HepG2 (cell line): ENCODE measurements around the gene AUH. TPM values are rescaled to one million over a fixed set of nuclear protein-coding genes. Genes with fewer than 3 reads are reported as not detected.

Experiments
- ATAC-seq: fragments of 200-7000 bp; cut with Tn5 transposase; 3 replicates; pipeline ENCODE4 v1.9.1; 2020; ENCODE audit warnings: mild to moderate bottlenecking, moderate library complexity
- BruUV-seq: library from RNA; stranded (reverse); fragments of 400-500 nt; replicated peaks from 2 replicates; lab custom pipeline; 2021; lab: Mats Ljungman, UMichigan
- CTCF ChIA-PET: fragments of 300-600 bp; formaldehyde crosslinking; extraction: SDS; loops from one replicate; lab custom pipeline; 2021; ENCODE audit warnings: low total read pairs, inconsistent platforms, low intra/inter-chr PET ratio; lab: Yijun Ruan, JAX
- POLR2A ChIA-PET: fragments of 350-600 bp; sonication (Branson Sonifier 250); formaldehyde crosslinking; loops from one replicate; lab custom pipeline; 2020; ENCODE audit warnings: antibody characterized with exemption, inconsistent platforms; lab: Yijun Ruan, JAX
- DNase-seq: peaks from one replicate; pipeline ENCODE4 v3.0.0-alpha.2; 2015; ENCODE audit warnings: low spot score
- FAIRE-seq: peaks from 3 replicates; lab custom pipeline; 2011; peaks lifted over from hg19 to GRCh38; lab: Jason Lieb, UNC
- H2AFZ ChIP-seq: one replicate; pipeline ENCODE4 v1.6.1; 2011; ENCODE audit warnings: low read length, inconsistent platforms
- H3K27ac ChIP-seq: fragments of 300-600 bp; 3 replicates; pipeline ENCODE4 v1.8.0; 2011; ENCODE audit warnings: mixed run types, mild to moderate bottlenecking, mixed read lengths, low read length, inconsistent platforms; ENCODE audit not compliant: insufficient read depth; ENCODE audit errors: extremely low read length
- H3K27me3 ChIP-seq, 2 experiments: fragments of 200-600 bp in 1 of 2; 2 replicates in 1 of 2; 3 replicates in 1 of 2; pipeline versions ENCODE4 v1.6.0 to v1.8.0; 2011; ENCODE audit warnings: low read length in 2 of 2, mild to moderate bottlenecking in 2 of 2, moderate library complexity in 2 of 2, inconsistent platforms in 1 of 2; ENCODE audit not compliant: insufficient read depth in 2 of 2, control insufficient read depth in 1 of 2
- H3K36me3 ChIP-seq, 2 experiments: fragments of 200-600 bp in 1 of 2; replicated peaks in 1 of 2; 2 replicates in 1 of 2; 3 replicates in 1 of 2; pipeline versions ENCODE4 v1.5.1 to v1.8.0; 2011; ENCODE audit warnings: low read length in 2 of 2, inconsistent platforms in 1 of 2; ENCODE audit not compliant: insufficient read depth in 2 of 2, control insufficient read depth in 1 of 2
- H3K4me1 ChIP-seq: 2 replicates; pipeline ENCODE4 v1.5.1; 2012; ENCODE audit warnings: low read length, inconsistent platforms; ENCODE audit not compliant: insufficient read depth
- H3K4me2 ChIP-seq: 2 replicates; pipeline ENCODE4 v1.6.0; 2011; ENCODE audit warnings: low read depth, low read length, inconsistent platforms
- H3K4me3 ChIP-seq, 3 experiments: fragments of 200-600 bp in 1 of 3; sonication (generic), shearing (Covaris generic) in 1 of 3; replicated peaks in 1 of 3; 2 replicates each; pipeline ENCODE4 v1.5.1; 2011 to 2016; ENCODE audit warnings: low read length in 3 of 3, inconsistent platforms in 2 of 3, low read depth in 2 of 3, mild to moderate bottlenecking in 2 of 3, control low read depth in 1 of 3, mixed read lengths in 1 of 3; ENCODE audit not compliant: insufficient read depth in 1 of 3
- H3K79me2 ChIP-seq: one replicate; pipeline ENCODE4 v1.6.1; 2011; ENCODE audit warnings: low read length, inconsistent platforms; ENCODE audit not compliant: insufficient read depth
- H3K9ac ChIP-seq: 2 replicates; pipeline ENCODE4 v1.6.0; 2011; ENCODE audit warnings: mild to moderate bottlenecking, low read depth, low read length, inconsistent platforms; ENCODE audit not compliant: insufficient read depth
- H3K9me3 ChIP-seq: 2 replicates; pipeline ENCODE4 v1.5.1; 2012; ENCODE audit warnings: mild to moderate bottlenecking, low read length
- H4K20me1 ChIP-seq: 2 replicates; pipeline ENCODE4 v1.6.0; 2011; ENCODE audit warnings: inconsistent platforms, mild to moderate bottlenecking, low read length, moderate library complexity; ENCODE audit not compliant: insufficient read depth
- HMGA1 ChIP-seq: sonication (generic); formaldehyde crosslinking; conservative IDR thresholded peaks from 2 replicates; pipeline ENCODE4 v1.4.0; 2020; ENCODE audit warnings: missing genetic modification reagents
- IKZF4 ChIP-seq: sonication (generic); formaldehyde crosslinking; IDR thresholded peaks from 2 replicates; pipeline ENCODE4 v1.5.1; 2020; ENCODE audit warnings: borderline replicate concordance, mild to moderate bottlenecking, low read depth, missing genetic modification reagents; ENCODE audit errors: not compliant biosample characterization
- ISL2 ChIP-seq: sonication (generic); formaldehyde crosslinking; IDR thresholded peaks from 2 replicates; pipeline ENCODE4 v1.5.0; 2020; ENCODE audit warnings: missing genetic modification reagents
- MED13 ChIP-seq: sonication (generic); formaldehyde crosslinking; IDR thresholded peaks from 2 replicates; pipeline ENCODE4 v1.5.0; 2020; ENCODE audit warnings: missing genetic modification reagents
- MYNN ChIP-seq: sonication (generic); formaldehyde crosslinking; IDR thresholded peaks from 2 replicates; pipeline ENCODE4 v1.4.0; 2020; ENCODE audit warnings: mild to moderate bottlenecking, low read depth, missing genetic modification reagents
- NFKB2 ChIP-seq: sonication (generic); formaldehyde crosslinking; IDR thresholded peaks from 2 replicates; pipeline ENCODE4 v1.4.0; 2020; ENCODE audit warnings: missing genetic modification reagents, borderline replicate concordance
- ZFP62 ChIP-seq: sonication (generic); formaldehyde crosslinking; IDR thresholded peaks from 2 replicates; pipeline ENCODE4 v1.4.0; 2020; ENCODE audit warnings: missing genetic modification reagents
- ZNF333 ChIP-seq: sonication (generic); formaldehyde crosslinking; IDR thresholded peaks from 2 replicates; pipeline ENCODE4 v1.4.0; 2020; ENCODE audit warnings: mild to moderate bottlenecking, missing genetic modification reagents, borderline replicate concordance
- ZNF34 ChIP-seq: sonication (generic); formaldehyde crosslinking; IDR thresholded peaks from 2 replicates; pipeline ENCODE4 v1.4.0; 2020; ENCODE audit warnings: mild to moderate bottlenecking, missing genetic modification reagents, borderline replicate concordance
- ZNF713 ChIP-seq: sonication (generic); formaldehyde crosslinking; IDR thresholded peaks from 2 replicates; pipeline ENCODE4 v1.4.0; 2020; ENCODE audit warnings: mild to moderate bottlenecking, missing genetic modification reagents
- WGBS: methylation state at CpG from one replicate; pipeline ENCODE4 v1.1.6; 2017; ENCODE audit warnings: low lambda C conversion rate; 5-methylcytosine and 5-hydroxymethylcytosine counted together
- in situ Hi-C: cut with HindIII; loops from 2 replicates; pipeline ENCODE4 v1.10.0; 2017; ENCODE audit warnings: low pct_unique_long_range_greater_than_20kb; ENCODE audit not compliant: extremely low pct_ligation_motif_present
- intact Hi-C: fragments of 100-400 bp; cut with micrococcal nuclease; formaldehyde crosslinking; loops from one replicate; pipeline ENCODE4 v1.10.0; 2022; ENCODE audit not compliant: unreplicated experiment
- polyA plus RNA-seq, 8 experiments: library from polyadenylated mRNA; depleted of rRNA in 3 of 8; stranded (reverse) in 7 of 8; unstranded in 1 of 8; fragments of >200 nt; fragmentation: Illumina TruSeq in 4 of 8; extraction: Trizol in 4 of 8; gene quantifications; 2 replicates each; pipeline versions ENCODE4 v1.2.1 to v1.2.3, GENCODE V29; 2011 to 2016; ENCODE audit warnings: low read depth in 4 of 8, missing spikeins in 1 of 8, mixed read lengths in 1 of 8; ENCODE audit not compliant: insufficient read depth in 1 of 8
- total RNA-seq, 5 experiments: library from RNA; depleted of rRNA; stranded (reverse); fragments of >200 nt; fragmentation: Illumina TruSeq; extraction: Trizol; gene quantifications; 2 replicates each; pipeline ENCODE4 v1.2.3, GENCODE V29; 2016; ENCODE audit warnings: low read depth in 1 of 5
- TF ChIP-seq, protein P1 (sequence below): sonication (generic); formaldehyde crosslinking; IDR thresholded peaks from 2 replicates; pipeline ENCODE4 v1.4.0; 2020; ENCODE audit warnings: mild to moderate bottlenecking, missing genetic modification reagents
- TF ChIP-seq, protein P2 (sequence below): sonication (generic); formaldehyde crosslinking; IDR thresholded peaks from 2 replicates; pipeline ENCODE4 v1.5.1; 2020; ENCODE audit warnings: mild to moderate bottlenecking, moderate library complexity, missing genetic modification reagents
- TF ChIP-seq, protein P3 (sequence below): sonication (generic); formaldehyde crosslinking; IDR thresholded peaks from 2 replicates; pipeline ENCODE4 v1.8.0; 2022; ENCODE audit warnings: missing genetic modification reagents, mild to moderate bottlenecking, moderate library complexity, borderline replicate concordance
- TF ChIP-seq, protein P4 (sequence below): conservative IDR thresholded peaks from 2 replicates; pipeline ENCODE4 v1.6.1; 2018; ENCODE audit warnings: missing genetic modification reagents
- TF ChIP-seq, protein P5 (sequence below): sonication (generic); formaldehyde crosslinking; IDR thresholded peaks from 2 replicates; pipeline ENCODE4 v1.5.0; 2020; ENCODE audit warnings: mild to moderate bottlenecking, missing genetic modification reagents, borderline replicate concordance

AUH gene
- total and polyA plus RNA-seq, 2 of the 13 experiments (the other 11 are each of a cell fraction or from before 2014, with no cell fraction given): 25.8 to 31.9 TPM

DNA sequence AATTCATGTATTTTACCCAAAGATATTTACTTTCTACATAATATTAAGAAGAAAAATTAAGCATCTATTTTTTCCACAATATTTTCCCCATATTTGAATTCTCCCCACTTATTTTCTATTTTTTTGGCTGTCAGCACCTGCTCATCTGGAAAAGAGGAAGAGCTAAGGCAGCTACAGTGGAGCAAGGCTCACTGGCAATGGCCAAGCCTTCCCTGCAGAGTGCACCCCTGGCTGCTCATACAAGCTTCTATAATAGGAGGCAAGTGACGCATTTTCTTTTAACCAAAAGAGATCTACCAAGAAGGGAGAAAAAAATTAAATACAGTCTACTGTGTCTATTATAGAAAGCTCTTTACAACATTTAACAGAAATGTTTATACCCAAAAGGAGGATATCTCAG lies 72.5 kb downstream of the AUH start:
- intact Hi-C loops (no loop called here), in situ Hi-C loops (no loop called here)
- H3K27me3 ChIP-seq: no peaks in the 10 kb centered on the region
- no peak overlapping the region for H3K4me2 ChIP-seq
- H2AFZ ChIP-seq: no peak overlapping the region
- ChIA-PET CTCF (no interaction called here), POLR2A (no interaction called here)
- H3K36me3 ChIP-seq: peaks cover 6 to 36% of the 10 kb centered on the region in 2 experiments; a peak in 4 of 5 replicates
- H3K9me3 ChIP-seq: no peaks in the 10 kb centered on the region
- BruUV-seq: no TSS peak
- peaks cover 8% of the 10 kb centered on the region; the same call in 1 of the 2 replicates for H3K4me1 ChIP-seq
- no peak for DNase-seq
- H3K4me3 ChIP-seq: no peak overlapping the region
- no peak for FAIRE-seq
- ATAC-seq: no peak
- WGBS: 94% methylated on average over 1 of the region's 1 CpG
- no peak overlapping the region for H3K9ac ChIP-seq
- no peaks in the 10 kb centered on the region for H3K79me2 ChIP-seq
- H4K20me1 ChIP-seq: no peaks in the 10 kb centered on the region
- H3K27ac ChIP-seq: no peak overlapping the region
- TF ChIP-seq MED13 (CRISPR knock-in tag) (no peak), ZNF713 (no peak), NFKB2 (CRISPR knock-in tag) (no peak), ZNF34 (CRISPR knock-in tag) (no peak), HMGA1 (CRISPR knock-in tag) (no peak), ZFP62 (CRISPR knock-in tag) (no peak), ZNF333 (no peak), IKZF4 (CRISPR knock-in tag) (no peak), ISL2 (CRISPR knock-in tag) (no peak), MYNN (CRISPR knock-in tag) (no peak)
- TF ChIP-seq, protein P1, sequence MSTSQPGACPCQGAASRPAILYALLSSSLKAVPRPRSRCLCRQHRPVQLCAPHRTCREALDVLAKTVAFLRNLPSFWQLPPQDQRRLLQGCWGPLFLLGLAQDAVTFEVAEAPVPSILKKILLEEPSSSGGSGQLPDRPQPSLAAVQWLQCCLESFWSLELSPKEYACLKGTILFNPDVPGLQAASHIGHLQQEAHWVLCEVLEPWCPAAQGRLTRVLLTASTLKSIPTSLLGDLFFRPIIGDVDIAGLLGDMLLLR (CRISPR knock-in tag): no peak
- TF ChIP-seq, protein P2, sequence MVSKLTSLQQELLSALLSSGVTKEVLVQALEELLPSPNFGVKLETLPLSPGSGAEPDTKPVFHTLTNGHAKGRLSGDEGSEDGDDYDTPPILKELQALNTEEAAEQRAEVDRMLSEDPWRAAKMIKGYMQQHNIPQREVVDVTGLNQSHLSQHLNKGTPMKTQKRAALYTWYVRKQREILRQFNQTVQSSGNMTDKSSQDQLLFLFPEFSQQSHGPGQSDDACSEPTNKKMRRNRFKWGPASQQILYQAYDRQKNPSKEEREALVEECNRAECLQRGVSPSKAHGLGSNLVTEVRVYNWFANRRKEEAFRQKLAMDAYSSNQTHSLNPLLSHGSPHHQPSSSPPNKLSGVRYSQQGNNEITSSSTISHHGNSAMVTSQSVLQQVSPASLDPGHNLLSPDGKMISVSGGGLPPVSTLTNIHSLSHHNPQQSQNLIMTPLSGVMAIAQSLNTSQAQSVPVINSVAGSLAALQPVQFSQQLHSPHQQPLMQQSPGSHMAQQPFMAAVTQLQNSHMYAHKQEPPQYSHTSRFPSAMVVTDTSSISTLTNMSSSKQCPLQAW: no peak
- TF ChIP-seq, protein P3, sequence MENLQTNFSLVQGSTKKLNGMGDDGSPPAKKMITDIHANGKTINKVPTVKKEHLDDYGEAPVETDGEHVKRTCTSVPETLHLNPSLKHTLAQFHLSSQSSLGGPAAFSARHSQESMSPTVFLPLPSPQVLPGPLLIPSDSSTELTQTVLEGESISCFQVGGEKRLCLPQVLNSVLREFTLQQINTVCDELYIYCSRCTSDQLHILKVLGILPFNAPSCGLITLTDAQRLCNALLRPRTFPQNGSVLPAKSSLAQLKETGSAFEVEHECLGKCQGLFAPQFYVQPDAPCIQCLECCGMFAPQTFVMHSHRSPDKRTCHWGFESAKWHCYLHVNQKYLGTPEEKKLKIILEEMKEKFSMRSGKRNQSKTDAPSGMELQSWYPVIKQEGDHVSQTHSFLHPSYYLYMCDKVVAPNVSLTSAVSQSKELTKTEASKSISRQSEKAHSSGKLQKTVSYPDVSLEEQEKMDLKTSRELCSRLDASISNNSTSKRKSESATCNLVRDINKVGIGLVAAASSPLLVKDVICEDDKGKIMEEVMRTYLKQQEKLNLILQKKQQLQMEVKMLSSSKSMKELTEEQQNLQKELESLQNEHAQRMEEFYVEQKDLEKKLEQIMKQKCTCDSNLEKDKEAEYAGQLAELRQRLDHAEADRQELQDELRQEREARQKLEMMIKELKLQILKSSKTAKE (CRISPR knock-in tag): no peak
- TF ChIP-seq, protein P4, sequence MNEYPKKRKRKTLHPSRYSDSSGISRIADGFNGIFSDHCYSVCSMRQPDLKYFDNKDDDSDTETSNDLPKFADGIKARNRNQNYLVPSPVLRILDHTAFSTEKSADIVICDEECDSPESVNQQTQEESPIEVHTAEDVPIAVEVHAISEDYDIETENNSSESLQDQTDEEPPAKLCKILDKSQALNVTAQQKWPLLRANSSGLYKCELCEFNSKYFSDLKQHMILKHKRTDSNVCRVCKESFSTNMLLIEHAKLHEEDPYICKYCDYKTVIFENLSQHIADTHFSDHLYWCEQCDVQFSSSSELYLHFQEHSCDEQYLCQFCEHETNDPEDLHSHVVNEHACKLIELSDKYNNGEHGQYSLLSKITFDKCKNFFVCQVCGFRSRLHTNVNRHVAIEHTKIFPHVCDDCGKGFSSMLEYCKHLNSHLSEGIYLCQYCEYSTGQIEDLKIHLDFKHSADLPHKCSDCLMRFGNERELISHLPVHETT (CRISPR knock-in tag): no peak
- TF ChIP-seq, protein P5, sequence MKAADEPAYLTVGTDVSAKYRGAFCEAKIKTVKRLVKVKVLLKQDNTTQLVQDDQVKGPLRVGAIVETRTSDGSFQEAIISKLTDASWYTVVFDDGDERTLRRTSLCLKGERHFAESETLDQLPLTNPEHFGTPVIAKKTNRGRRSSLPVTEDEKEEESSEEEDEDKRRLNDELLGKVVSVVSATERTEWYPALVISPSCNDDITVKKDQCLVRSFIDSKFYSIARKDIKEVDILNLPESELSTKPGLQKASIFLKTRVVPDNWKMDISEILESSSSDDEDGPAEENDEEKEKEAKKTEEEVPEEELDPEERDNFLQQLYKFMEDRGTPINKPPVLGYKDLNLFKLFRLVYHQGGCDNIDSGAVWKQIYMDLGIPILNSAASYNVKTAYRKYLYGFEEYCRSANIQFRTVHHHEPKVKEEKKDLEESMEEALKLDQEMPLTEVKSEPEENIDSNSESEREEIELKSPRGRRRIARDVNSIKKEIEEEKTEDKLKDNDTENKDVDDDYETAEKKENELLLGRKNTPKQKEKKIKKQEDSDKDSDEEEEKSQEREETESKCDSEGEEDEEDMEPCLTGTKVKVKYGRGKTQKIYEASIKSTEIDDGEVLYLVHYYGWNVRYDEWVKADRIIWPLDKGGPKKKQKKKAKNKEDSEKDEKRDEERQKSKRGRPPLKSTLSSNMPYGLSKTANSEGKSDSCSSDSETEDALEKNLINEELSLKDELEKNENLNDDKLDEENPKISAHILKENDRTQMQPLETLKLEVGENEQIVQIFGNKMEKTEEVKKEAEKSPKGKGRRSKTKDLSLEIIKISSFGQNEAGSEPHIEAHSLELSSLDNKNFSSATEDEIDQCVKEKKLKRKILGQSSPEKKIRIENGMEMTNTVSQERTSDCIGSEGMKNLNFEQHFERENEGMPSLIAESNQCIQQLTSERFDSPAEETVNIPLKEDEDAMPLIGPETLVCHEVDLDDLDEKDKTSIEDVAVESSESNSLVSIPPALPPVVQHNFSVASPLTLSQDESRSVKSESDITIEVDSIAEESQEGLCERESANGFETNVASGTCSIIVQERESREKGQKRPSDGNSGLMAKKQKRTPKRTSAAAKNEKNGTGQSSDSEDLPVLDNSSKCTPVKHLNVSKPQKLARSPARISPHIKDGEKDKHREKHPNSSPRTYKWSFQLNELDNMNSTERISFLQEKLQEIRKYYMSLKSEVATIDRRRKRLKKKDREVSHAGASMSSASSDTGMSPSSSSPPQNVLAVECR (CRISPR knock-in tag): no peak
